Right lobe of liver (tissue), 4 donors: ENCODE data around the gene MSANTD1.

Experiments
- POLR2A ChIP-seq: fragments of 450-650 bp; IDR thresholded peaks from one replicate; pipeline ENCODE4 v1.6.1; 2017; ENCODE audit warnings: antibody characterized with exemption, mild to moderate bottlenecking
- TF ChIP-seq, protein P1 (sequence below), 4 donors: fragments of 200-600 bp in 3 of 4; fragments of 450-650 bp in 1 of 4; IDR thresholded peaks; one replicate each; pipeline versions ENCODE4 v1.5.1 to v1.8.0; 2016 to 2022; ENCODE audit warnings: antibody characterized with exemption in 4 of 4, mild to moderate bottlenecking in 2 of 4
- donor health status: DM: no; HTN: no; CAD: no.
- donor health status: DM: no; HTN: no; CAD: no.
- donor health status: DM: no; HTN: yes; CAD: no.

DNA sequence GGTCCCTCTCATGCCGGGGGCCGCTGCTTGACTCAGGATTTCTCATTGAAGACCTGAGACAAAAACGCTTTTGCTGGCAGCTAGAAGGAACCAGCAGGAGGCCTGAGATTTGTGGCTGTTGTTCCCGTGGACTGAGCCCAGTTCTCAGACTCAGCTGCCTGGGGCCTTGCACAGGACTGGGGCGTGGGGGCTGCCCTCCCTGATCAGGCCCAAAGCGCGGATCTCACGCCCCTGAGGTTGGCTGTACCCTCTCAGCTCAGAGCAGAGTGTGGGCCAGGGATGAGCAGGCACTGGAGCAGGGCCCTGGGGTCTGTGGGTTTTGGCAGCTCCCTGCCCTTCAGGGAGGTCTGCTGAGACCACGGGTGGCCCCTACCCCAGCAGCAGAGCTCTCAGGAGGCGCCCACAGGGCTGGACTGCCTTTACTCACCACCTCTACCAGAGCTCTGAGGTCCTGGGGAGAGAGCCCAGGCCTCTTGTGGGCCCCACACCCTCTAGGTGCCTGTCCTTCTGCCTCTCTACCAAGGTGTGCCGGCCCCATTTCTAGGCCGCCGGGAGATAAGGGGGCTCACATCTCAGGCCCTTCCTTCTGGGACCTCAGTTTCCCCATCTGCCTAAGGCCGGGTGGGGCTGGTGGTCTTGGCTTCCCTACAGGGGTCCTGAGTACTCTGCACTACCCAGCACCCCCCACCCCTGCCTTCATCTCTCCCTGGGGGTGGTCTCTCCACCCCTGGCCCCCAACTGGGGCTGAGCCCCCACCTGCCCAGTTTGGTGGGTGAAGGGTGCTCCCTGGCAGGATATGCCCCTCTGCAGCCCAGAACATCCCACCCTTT lies 5.6 kb downstream of the MSANTD1 start:
- TF ChIP-seq, protein P1, sequence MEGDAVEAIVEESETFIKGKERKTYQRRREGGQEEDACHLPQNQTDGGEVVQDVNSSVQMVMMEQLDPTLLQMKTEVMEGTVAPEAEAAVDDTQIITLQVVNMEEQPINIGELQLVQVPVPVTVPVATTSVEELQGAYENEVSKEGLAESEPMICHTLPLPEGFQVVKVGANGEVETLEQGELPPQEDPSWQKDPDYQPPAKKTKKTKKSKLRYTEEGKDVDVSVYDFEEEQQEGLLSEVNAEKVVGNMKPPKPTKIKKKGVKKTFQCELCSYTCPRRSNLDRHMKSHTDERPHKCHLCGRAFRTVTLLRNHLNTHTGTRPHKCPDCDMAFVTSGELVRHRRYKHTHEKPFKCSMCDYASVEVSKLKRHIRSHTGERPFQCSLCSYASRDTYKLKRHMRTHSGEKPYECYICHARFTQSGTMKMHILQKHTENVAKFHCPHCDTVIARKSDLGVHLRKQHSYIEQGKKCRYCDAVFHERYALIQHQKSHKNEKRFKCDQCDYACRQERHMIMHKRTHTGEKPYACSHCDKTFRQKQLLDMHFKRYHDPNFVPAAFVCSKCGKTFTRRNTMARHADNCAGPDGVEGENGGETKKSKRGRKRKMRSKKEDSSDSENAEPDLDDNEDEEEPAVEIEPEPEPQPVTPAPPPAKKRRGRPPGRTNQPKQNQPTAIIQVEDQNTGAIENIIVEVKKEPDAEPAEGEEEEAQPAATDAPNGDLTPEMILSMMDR (IDR thresholded peaks at IDR 0.05), result no peak
- TF ChIP-seq POLR2A, result no peak
